HG03039 (cell line): ENCODE results near the gene CORO7.
"Not testable (repeated sequence)": the region's sequence is repeated elsewhere in the genome, so short reads cannot be mapped to it uniquely, and the experiment has no call there.

Source experiments
- ATAC-seq: cut with Tn5 transposase; IDR thresholded peaks from one replicate; pipeline ENCODE4 v1.9.1; 2021; ENCODE audit warnings: mild to moderate bottlenecking, moderate library complexity; ENCODE audit not compliant: unreplicated experiment

Gene CORO7

DNA sequence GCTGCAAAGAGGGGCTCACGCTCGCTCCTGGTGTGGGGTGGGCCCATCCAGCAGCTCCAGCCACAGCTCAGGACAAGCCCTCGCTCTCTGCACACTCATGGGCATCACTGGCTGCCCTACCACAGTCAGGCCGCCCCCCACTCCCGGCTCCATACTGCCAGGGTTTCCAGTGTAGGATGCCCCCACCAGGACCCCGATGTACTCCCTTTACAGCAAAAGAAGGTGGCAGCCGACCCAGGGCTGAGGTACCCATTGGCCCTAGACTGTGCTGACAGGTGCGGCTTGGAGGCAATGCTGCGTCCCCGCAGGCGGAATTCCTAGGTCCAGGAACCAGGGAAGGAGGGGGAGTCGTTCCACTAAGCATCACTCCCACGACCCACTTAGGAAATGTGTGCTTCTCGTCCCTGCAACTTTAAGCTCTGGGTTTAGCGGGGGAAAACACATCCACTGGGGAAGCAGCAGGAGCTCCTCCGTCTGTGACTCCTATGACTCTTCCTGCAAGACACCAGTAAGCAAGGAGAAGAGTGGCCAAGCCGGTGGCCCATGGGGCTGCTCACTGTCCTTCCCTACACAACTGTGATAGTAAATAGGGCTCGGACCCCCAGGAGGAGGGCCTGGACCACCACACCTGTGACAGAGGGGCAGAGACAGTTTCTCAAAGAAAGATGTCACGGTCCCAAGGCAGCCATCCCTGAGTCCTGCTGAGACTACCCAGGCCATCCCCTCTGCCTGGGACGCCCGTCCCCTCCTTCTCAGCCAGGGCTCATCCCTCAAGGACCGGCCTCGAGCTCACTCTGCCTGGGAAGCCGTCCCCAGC is 13.1 kb downstream of the CORO7 start:
- no peak for ATAC-seq

DNA sequence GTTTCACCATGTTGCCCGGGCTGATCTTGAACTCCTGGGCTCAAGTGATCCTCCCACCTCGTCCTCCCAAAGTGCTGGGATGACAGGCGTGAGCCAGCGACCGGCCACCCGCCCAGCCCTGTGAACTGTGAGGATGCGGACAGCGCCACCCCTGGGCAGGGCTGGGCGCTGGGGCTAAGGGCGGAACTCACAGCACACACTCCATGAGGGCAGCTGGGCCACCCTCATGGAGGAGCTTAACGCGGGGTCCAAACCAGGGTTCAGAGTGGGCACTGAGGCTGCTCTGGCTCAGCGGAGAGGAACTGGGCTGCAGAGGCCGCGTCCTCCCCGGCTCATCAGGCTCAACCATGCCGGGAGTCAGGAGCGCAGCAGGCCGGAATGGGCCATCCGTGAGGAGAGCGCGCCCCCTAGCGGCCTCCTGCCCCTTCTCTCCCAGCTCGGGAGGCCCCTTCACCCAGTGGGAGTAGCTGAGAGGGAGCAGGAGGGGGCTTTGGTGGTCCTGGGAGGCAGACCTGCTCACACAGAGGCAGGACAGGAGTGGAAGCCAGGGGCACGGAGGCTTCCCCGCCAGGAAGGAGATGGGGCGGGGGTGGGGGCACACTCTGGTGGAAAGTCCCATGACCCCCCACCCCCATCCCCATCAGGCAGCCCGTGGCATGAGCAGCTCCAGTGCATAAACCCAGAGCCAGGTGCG is 13.8 kb downstream of the CORO7 start:
- ATAC-seq: no peak

DNA sequence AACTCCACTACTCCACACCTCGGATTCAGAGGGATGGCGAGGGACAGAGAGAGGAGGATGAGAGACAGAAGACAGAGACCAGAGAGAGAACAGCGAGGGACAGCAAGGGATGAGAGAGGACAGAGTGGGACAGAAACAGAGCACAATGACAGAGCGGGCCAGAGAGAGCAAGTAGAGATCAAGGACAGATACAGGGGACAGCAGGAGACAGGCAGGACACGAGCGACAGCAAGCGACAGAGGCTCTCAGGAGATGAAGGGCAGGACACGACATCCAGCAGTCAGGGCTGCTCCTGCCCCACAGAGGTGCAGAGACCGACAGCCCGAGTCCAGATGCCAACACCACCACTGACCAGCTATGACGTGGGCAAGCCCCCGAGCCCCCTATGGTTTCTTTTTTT is 14.9 kb downstream of the CORO7 start:
- ATAC-seq: no peak

DNA sequence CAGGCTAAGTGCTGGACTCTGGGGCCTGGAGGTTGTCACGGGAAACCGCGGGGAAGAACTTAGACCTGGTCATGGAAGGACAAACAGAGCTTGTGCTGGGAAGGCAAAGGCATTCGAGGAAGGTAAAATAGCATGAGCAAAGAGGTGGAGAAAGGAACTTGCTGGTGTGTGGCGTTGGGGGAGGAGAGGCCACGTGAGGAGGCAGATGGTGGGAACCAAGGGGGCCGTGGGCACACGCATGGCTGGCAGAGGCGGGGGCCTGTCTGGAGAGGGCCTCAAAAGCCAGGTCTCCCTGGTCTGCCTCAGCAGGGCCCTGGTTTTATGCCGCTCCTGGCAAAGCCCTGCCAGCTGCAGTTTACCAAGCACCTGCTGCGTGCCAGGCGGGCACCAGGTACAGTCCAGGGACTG is 15.3 kb downstream of the CORO7 start:
- ATAC-seq: no peak

DNA sequence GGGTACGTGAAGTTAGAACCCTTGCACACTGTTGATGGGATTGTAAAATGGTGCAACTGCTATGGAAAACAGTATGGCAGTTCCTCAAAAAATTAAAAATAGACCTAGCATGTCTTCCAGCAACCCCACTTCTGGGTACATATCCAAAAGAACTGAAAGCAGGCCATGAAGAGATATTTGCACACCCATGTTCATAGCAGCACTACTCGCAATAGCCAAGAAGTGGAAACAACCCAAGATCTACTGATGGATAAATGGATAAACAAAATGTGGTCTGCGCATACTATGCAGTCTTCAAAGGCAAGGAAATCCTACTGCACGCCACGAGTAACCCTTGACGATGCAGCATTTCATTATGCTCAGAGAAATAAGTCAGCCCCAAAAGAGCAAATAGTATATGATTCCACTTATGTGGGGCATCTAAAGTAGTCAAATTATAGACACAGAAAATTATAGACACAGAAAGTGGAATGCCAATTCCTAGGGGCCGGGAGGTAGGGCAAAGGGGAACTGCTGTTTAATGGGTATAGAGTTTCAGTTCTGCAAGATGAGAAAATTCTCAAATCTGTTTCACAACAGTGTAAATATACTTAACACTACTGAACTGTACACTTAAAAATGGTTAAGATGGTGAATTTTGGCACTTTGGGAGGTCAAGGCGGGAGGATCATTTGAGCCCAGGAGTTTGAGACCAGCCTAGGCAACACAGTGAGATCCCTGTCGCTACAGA is 17.2 kb downstream of the CORO7 start:
- no peak for ATAC-seq

DNA sequence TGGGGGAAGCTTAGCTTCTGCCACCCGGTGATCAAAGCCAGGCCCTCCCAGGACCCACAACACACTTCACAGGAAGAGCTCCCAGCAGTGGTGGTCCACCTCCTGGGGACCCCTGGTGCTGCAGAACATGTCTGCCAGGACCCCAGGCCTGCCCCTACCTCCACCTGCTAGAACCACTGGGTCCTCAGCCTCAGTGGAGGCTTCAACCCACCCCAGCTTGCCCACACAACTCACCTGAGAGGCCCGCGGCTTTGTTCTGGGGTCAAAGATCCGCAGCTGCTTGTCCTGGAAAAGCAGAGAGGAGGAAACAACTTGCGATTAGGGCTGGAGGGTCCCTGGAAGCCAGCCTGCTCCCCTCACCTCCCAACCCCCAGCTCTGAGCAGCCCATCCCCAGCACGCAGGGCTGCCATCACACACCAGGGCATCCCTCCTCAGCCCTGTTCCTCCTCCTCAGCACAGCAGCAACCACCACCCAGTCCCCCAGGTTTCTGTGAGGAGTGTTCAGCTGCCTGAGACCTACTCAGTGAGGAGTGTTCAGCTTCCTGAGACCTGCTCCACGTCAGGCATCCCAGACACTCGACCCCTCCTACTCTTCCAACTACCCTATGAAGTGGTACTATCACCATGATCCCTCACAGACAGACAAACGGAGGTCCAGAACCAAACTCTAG is 21.2 kb downstream of the CORO7 start:
- no peak for ATAC-seq

DNA sequence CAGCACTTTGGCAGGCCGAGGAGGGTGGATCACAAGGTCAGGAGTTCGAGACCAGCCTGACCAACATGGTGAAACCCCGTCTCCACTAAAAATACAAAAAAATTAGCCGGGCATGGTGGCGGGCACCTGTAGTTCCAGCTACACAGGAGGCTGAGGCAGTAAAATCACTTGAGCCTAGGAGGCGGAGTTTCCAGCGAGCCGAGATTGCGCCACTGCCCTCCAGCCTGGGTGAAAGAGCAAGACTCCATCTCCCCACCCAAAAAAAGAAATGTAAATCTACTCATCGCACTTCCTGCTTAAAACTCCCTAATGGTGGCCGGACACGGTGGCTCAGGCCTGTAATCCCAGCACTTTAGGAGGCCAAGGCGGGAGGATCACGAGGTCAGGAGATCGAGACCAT is 22.5 kb downstream of the CORO7 start:
- ATAC-seq: not testable (repeated sequence)

DNA sequence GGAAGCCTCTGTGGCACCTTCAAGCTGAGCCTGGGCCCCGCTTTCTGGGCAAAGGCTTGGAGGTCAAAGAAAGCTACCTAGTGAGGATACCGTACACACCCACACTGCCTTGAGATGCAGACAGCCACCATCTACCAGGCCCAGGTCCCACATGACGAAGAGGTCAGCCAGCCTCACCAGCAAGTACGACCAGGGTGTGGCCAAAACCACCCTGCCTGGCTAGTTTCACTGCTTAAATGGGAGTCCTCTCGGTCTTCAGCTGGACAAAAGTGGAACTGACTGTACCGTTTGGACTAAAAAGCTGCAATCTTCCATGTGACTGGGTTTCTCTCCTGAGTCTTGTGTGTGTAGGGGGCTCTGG is 23.2 kb downstream of the CORO7 start:
- ATAC-seq: no peak

DNA sequence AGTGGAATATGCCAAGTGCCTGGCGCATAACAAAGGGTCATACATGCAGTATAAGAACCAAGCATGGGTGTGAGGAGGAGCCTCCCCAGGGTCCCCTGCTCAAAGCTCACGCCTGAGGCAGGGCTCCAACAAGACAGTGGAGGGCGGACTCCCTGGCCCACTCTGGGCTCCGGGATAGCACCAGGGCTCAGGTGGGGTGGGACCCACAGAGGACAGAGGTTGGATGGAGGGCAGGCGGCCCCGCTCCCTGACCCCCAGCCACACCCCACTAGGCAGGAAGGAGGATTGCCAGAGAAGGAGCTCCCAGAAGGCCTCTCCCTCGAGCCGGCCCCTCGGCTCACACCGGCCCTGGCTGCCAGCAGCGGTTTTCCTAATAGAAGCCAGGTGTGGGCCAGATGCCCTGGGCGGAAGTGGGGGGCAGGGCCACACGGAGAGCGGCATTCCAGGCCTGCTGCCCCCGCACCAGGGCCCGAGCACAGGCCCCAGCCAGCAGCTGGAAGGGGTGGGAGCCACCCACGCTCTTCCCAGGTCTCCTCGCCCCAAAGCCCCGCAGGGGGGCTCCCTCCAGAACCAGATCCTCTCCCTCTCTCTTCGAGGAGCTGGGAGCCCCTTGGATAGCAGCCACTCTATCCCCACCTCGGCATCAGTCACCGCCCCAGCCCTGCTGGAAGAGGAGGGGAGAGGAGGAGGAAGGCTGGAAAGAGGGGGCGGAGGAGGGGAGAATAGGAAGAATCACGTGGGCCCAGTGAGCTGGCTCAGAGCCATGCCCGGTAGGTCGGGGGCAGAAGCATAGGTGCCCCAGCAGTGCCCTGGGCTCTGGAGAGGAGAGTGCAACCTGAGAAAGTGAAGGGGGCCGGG is 23.8 kb downstream of the CORO7 start:
- ATAC-seq: no peak

DNA sequence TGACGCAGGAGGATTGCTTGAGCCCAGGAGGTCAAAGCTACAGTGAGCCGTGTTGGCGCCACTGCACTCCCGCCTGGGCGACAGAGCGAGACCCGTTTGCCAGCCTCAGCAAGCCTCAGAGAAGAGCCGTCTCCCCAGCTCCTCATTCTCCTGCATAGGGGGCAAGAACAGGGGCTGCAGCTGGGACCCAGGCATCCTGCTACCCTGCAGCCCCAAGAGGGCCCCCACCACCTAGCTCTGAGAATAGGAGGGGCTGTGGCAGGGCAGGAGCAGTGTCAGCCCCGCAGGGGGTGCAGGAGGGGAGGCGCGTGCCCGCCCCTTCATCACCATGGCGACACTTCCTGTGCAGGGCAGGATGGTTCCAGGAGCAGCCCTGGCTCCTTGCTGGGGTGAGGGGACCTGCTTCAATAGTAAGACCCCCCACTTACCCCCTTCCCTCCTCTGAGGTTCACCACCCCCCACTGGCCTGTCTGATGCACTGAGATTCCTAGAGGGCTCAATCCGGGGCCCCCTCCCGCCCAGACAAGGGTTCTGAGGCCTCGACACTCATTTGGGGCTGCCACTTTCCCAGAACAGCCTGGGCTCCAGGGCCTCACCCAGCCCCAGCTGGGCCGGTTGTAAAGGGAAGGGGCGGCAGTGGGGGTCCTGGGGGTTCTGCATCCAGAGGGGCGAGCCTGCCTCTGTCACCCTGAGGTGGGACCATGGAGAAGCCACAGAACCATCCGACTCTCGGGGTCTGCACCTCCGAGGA is 24.6 kb downstream of the CORO7 start:
- ATAC-seq: no peak

DNA sequence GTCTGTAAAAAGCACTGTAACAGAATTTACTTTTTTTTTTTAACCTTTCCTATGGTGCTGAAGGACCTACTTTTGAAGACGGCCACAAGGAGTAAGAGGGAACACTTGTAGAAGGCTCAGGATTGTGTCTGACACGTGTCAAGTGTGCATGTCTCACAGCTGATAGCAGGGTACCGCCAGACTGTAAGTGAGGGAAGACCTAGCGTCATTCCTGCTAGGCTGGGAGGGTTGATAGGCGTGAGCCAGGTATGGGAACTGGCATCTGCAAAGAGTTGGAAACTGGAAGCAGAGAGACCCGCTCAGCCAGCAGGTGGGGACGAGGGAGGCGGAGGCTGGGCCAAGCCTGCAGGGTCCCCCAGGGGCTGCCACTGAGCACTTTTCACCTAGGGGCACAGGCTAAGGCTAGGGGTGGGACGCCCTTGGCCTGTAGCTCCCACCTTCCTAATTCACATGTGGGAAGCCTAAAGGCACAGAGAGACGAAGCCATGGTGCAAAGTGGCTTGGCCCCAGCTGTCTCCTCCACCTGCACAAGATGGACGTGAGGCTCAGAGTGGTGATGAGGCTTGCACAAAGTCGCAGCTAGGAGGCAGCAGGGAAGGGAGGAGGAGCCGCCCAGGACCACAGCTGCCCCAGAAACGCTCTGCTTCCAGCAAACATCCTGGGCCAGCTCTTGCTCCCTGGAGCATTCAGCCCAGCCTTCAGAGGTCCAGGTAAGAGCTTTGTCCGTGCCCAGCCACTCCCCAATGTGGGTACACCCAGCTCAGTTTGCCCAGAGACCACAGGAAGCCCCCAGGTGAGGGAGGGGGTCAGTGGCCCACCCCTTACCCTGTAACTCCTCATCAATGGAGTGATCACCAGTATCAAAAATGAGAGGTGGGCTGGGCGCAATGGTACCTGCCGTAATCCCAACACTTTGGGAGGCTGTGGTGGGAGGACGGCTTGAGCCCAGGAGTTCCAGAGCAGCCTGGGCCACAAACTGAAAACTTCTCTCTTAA is 25.8 kb downstream of the CORO7 start:
- no peak for ATAC-seq

DNA sequence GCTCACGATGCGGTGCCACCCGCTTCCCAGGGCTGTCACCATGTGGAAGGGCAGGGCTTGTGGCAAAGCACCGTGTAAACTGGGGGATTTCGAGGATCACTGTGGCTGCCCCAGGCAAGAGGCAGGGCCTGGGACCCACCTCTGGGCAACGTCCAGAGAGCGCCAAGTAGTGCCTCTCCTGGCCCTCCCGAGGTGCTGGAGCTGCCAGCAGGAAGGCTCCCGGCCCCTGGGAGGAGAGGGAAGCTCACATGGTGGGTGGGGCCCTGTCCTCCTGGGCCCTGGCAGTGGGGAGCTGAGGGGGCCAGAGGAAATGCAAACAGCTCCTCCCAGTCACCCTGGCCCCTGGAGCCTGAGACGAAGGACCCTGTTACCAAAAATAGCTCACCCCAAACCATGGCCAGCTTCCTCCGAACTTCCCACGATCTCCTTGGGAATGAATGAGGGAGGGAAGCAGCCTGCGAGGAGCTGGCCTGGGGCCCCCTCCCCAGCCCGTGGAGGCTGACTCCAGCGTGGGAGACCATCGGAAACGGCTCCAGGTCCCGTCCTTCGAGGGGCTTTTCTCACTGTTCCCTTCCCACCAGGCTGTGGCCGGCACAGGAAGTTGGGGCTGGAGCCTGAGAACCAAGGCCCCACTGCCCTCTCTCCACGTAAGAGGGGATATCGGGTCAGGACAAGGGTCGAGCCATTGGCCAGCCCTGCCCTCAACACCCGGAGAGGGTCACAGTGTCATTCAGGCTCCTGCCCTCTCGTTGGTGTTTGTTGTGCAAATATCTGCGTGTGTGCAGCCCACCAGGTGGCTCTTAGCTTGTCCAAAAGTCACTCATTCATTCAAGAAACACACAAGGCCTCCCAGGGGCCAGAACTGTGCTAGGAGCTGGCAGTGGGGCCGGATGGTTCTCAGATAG is 27.1 kb downstream of the CORO7 start:
- no peak for ATAC-seq

DNA sequence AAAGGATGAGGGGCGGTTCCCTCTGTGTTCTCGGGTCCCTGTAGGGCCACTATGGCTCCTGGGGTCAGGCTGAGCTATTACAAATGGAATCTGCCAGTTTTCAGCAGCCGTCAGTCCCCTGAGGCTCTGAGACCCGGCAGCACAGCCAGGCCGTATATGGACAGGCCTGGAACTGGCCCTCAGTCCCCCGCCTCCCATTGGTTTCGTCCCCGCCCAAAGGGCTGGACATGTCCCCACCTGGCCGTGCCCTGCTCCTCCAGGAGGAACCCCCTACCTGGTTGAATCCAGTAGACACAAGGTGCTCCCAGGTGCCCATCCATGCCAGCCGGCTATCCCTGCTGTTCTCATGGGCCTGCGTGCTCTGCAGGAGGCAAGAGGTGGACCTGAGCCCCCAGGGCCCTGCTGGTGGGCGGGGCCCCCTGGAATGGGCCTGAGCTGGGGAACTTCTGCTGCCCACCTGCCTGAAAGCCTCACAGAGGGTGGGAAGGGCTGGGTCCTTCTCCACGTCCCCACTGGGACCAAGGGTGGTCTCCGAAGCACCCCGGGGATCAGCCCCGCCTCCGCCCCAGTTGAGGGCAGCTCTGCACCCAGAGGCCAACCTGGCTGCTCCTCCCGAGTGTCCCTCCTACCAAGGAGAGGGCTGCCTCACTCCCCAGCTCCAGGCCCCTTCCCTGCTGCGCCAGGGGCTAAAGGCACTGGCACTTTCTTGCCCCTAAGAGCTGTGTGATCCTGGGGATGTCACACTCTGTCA is 27.9 kb downstream of the CORO7 start:
- ATAC-seq: no peak

DNA sequence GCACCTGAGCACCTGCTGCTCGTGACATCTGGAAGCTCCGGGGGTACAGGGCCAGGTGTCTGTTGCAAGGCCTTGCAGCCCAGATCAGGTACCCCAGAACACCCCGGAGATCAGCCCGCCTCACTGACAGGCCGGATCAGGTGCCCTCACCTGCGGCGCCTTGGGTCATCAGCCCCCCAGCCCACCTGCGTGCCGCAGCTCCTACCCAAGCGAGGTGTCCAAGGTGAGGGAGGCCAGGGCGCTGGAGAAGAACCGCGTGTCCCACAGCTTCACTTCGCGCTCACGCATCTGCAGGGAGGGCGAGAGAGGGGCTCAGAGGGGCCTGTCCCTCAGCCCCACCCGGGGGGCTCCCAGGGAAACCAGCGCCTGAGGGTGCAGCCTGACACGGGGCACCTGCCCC is 28.6 kb downstream of the CORO7 start:
- no peak for ATAC-seq

DNA sequence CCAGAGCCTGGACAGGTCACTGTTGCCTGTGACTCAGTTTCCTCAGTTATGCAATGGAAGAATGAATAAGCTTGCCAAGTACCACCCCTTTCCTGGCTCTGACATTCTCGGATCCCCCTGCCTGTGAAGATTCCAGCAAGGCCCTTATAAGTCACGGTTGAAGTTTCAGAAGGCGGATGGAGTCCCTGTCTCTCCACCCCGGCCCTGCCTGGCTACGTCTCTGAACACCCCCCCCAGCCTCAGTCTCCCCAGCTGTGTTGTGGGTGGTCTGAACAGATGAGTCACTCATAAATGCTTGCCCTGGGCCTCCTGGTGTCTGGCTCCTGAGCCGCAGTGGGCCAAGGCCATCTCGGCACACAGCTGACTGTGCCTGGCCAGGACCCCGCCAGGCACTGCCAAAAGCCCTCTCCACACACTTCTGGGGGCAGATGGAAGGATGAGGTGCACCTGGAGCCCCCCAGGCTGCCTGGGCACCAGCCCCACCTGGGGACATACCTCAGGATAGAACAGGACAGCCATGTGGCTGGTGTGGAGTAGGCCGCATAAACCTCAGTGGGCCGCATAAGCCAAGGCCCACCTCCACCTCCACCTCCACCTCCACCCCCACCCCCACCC is 29.3 kb downstream of the CORO7 start:
- ATAC-seq: no peak

DNA sequence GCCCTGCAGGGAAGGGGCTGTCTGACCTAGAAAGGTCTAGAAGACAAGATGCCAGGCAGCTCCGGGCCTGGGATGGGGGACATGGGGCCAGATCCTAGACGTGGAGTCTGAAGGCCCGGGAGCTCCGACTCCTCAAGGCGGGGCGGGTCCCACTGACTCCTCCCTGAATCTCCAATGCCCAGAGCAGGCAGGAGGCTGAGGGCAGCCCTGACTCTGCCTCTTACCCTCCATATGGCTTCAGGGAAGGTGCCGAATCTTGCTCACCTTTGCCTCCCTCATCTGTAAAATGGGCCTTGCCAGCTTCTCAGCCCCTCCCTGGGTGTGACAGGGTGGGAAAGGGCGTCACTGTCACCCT is 30.0 kb downstream of the CORO7 start:
- ATAC-seq: no peak
